GM21447 (cell line): ENCODE measurements around the gene PNPLA7.
"Not testable (repeated sequence)": the region's sequence is repeated elsewhere in the genome, so short reads cannot be mapped to it uniquely, and the experiment has no call there.

Experiments
- ATAC-seq: cut with Tn5 transposase; IDR thresholded peaks from one replicate; pipeline ENCODE4 v1.9.1; 2021; ENCODE audit not compliant: unreplicated experiment

The PNPLA7 gene

GRCh38 chr9:137423514-137424291 is 126.5 kb downstream of the PNPLA7 start:
- ATAC-seq: no peak

DNA sequence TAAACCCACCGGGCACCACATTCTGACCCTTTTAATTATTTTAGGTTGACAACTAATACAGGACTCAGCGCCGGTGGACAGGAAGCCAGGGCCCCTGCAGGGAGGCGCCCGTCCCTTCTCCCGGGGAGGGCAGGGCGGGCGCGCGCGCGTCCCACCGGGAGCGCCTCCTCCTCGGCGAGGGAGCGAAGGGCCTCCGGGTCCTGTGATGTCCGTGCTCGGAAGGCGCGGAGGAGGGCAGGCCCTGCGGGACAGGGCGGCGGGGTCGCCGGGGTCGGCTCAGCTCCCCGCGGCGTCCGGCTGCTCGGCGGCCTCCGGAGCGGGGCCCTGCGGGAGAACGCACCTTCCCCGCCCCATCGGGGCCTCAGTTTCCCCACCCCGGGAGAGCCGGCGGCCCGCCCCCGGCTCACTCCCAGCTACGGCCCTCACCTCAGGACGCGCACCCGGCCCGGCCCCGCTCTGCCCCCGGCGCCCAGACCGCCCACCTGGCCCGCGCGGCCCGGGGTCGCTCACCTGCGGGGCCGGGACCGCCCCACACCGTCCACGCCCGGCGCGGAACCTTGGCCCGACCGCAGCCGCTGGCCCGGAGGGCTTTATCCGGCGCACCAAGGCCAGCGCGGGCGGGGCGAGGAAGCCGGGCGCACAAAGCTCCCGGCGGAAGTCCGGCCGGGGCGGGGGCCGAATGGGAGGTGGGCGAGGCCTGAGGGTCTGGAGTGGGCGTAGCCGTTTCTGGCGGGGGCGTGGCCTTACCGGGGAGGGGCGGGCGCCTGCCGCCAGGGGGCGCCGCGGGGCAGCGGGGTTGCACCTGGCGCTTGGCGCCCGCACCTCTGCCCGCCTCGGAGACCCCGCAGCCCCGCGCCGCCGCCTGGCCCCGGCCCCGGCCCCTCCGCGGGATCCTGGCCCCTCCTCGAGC is 127.3 kb downstream of the PNPLA7 start, which contains the start of the genes EXD3 and NOXA1:
EXD3 (minus strand) TSS at position 559 of the 910 bp plus-strand sequence. CDS start 27,805 bp downstream, outside the sequence.
NOXA1 (plus strand) TSS at position 790 of the 910 bp plus-strand sequence. CDS start 137 bp downstream, outside the sequence.
- peak; percentile 76 for ATAC-seq

GRCh38 chr9:137421838-137422603 is 128.2 kb downstream of the PNPLA7 start:
- no peak for ATAC-seq

GRCh38 chr9:137417161-137418021 is 132.8 kb downstream of the PNPLA7 start:
- no peak for ATAC-seq

GRCh38 chr9:137416563-137417151 is 133.5 kb downstream of the PNPLA7 start:
- ATAC-seq: no peak

GRCh38 chr9:137416006-137416562 is 134.1 kb downstream of the PNPLA7 start:
- ATAC-seq: no peak

- no peak for ATAC-seq
These were observed 134.8 kb downstream of the PNPLA7 start for GRCh38 chr9:137415451-137415850.

DNA sequence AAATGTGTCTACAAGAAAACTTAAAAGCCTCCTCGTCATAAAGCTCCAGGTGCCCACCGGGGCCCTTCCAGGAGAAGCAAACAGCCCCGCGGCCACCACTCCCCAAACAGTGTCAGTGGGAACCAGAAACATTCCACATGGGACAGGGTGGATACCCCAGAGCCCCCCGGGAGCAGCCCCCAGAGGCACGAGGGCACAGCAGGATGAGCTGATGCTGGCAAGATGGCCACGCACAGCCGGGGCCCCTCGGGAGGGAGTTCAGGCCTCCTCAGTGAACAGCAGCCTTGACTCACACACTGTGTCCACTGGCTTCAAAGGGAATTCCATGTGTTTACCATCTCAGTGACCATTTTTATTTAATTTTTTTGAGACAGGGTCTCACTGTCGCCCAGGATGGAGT is 137.8 kb downstream of the PNPLA7 start:
- no peak for ATAC-seq

DNA sequence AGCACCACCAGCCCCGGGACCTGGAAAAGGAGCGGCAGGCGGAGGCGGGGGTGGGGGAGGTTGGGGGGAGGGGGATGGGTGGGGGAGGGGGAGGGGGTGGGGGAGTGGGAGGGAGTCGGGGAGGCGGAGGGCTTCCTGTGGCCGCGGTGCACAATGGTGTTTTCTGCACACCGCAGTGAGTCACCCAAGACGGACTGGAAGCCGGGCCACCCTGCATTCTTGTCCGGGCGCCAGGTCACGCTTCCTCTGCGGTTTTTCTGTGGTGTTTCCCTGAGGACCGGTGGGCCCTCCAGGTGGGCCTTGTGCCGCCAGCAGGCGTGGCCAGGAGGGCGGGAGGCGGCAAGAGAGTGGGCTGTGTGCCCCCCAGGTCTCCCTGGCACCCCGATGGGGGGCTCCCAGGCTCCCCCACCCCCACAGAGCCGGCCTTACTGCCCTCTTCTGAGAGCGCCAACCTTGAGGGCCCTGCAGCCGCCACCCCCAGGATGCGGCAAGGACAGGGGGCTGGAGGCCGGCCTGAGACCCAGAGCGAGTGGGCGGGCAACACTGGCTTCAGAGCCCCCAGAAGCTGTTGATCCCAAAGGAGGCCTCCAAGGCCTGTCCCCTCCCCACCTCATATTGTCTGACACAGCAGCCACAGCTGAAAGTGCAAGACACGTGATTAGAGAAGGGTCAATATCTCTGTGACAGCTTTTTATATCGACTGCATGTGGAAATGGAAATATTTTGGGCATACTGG is 138.4 kb downstream of the PNPLA7 start:
- ATAC-seq: no peak

GRCh38 chr9:137411260-137411644 is 138.9 kb downstream of the PNPLA7 start:
- no peak for ATAC-seq

GRCh38 chr9:137410891-137411249 is 139.3 kb downstream of the PNPLA7 start:
- no peak for ATAC-seq

DNA sequence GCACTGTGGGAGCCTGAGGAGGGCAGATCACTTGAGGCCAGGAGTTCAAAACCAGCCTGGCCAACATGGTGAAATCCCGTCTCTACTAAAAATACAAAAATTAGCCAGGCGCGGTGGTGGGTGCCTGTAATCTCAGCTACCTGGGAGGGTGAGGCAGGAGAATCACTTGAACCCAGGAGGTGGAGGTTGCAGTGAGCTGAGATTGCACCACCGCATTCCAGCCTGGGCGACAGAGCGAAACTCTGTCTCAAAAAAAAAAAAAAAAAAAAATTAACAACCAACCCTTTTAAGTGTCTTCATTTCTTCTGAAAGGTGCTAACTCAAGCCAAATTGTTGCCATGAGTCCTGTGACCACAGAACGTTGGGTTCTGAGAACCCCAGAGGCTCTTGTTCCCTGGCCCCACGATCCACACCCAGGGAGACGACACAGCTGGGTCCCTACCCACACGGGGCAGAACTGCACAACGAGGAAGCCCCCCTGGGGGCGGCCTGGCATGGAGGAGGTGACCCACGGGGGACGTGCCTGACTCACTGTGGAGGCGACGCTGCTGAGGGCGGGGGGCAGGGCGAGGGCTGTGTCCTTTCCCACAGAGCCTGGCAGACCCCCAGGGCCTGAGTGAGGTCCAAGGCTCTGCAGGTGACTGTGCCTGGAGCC is 139.8 kb downstream of the PNPLA7 start:
- not testable (repeated sequence) for ATAC-seq
